HG03280 (cell line): Measurements from ENCODE around the gene ROPN1.
A peak's percentile ranks its signal among the peaks of the same experiment; 100 is the strongest.
"Not testable (repeated sequence)": the region's sequence is repeated elsewhere in the genome, so short reads cannot be mapped to it uniquely, and the experiment has no call there.

ENCODE experiments used
- ATAC-seq: cut with Tn5 transposase; IDR thresholded peaks from one replicate; pipeline ENCODE4 v1.9.1; 2021; ENCODE audit warnings: mild to moderate bottlenecking, moderate library complexity; ENCODE audit not compliant: unreplicated experiment

ROPN1 gene

GRCh38 chr3:124001366-124001765, 9.4 kb upstream of the ROPN1 start:
- ATAC-seq, result not testable (repeated sequence)

- ATAC-seq, result no peak
These were observed 5.6 kb upstream of the ROPN1 start for GRCh38 chr3:123997543-123997942.

- ATAC-seq, result no peak
These were observed 1.9 kb upstream of the ROPN1 start for GRCh38 chr3:123993818-123994217.

GRCh38 chr3:123986427-123986826, 5.5 kb downstream of the ROPN1 start:
- no peak for ATAC-seq

- no peak for ATAC-seq
These were observed 7.0 kb downstream of the ROPN1 start for GRCh38 chr3:123984957-123985356.

- no peak for ATAC-seq
These were observed 7.6 kb downstream of the ROPN1 start for GRCh38 chr3:123984350-123984749.

GRCh38 chr3:123981317-123981716, 10.6 kb downstream of the ROPN1 start:
- not testable (repeated sequence) for ATAC-seq

- no peak for ATAC-seq
These were observed 11.4 kb downstream of the ROPN1 start for GRCh38 chr3:123980539-123980938.

GRCh38 chr3:123979525-123980501, 12.1 kb downstream of the ROPN1 start:
- not testable (repeated sequence) for ATAC-seq

- not testable (repeated sequence) for ATAC-seq
These were observed 15.0 kb downstream of the ROPN1 start for GRCh38 chr3:123976904-123977303.

GRCh38 chr3:123976181-123976898, 15.6 kb downstream of the ROPN1 start:
- not testable (repeated sequence) for ATAC-seq

GRCh38 chr3:123975030-123975429, 16.9 kb downstream of the ROPN1 start:
- ATAC-seq, result not testable (repeated sequence)

- no peak for ATAC-seq
These were observed 20.5 kb downstream of the ROPN1 start for GRCh38 chr3:123971406-123971805.

- not testable (repeated sequence) for ATAC-seq
These were observed 24.7 kb downstream of the ROPN1 start for GRCh38 chr3:123967260-123967659.

GRCh38 chr3:123966799-123967198, 25.1 kb downstream of the ROPN1 start:
- peak; percentile 48 for ATAC-seq

- not testable (repeated sequence) for ATAC-seq
These were observed 27.1 kb downstream of the ROPN1 start for GRCh38 chr3:123964793-123965192.

- ATAC-seq, result no peak
These were observed 30.4 kb downstream of the ROPN1 start for GRCh38 chr3:123961508-123961856.

- peak; percentile 81 for ATAC-seq
These were observed 31.0 kb downstream of the ROPN1 start, which contains the start of gene CCDC14 for GRCh38 chr3:123960781-123961507. TSS of gene CCDC14 (minus strand) at chr3:123961229. CDS start at chr3:123961173, 56 bp downstream.

GRCh38 chr3:123953735-123954134, 38.2 kb downstream of the ROPN1 start:
- no peak for ATAC-seq

- no peak for ATAC-seq
These were observed 38.9 kb downstream of the ROPN1 start for GRCh38 chr3:123952844-123953520.
